HG02973 (cell line): ENCODE measurements around the gene PLEKHH3.

Experiments
- ATAC-seq: cut with Tn5 transposase; IDR thresholded peaks from one replicate; pipeline ENCODE4 v1.9.1; 2021; ENCODE audit warnings: moderate library complexity; ENCODE audit not compliant: unreplicated experiment

PLEKHH3 gene

DNA sequence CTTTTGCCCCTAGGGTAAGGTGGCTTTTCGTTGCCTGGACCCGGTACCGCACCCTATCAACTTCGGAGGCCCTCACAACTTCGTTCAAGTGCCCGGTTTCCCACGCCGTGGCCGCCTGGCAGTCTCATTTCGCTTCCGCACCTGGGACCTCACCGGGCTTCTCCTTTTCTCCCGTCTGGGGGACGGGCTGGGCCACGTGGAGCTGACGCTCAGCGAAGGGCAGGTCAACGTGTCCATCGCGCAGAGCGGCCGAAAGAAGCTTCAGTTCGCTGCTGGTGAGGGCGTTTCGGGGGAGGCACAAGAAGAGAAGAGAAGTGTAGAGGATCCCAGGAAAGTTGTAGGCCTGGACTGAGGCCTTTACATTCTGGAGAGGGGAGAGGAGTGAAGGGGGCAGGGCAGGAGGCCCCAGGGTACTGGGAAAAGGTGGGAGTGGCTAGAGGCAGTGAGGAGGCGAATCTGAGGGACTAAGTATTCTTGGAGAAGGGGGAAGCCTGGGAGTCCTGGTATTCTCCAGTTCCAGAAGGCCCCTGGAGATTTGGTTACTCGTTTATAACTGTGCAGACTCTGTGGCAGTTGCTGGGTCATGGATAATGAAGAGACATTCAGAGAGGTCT lies 11.0 kb upstream of the PLEKHH3 start:
- no peak for ATAC-seq

DNA sequence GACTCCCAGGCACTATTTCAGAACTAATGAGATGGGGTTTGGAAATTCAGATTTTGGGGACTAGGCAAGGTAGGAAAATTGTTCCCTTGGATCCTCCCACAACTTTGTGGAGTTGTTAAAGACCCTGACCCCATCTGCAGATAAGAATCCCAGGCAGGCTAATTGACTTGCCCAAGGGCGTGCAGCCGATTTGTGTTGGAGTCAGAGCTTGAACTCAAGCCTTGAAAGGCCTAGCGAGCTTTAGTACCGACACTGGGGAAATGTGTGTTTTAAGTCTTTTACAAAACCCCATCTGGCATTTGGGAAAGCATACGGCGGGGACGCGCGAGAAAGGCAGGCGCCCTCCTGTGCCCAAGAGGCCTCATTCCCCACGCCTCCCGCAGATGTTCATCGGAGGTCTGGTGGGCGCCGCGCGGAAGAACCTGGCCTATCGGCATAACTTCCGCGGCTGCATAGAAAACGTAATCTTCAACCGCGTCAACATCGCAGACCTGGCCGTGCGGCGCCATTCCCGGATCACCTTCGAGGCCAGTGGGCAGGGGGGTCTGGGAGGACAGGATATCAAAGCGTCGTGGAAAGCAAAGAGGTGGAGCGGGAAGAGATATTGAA lies 9.8 kb upstream of the PLEKHH3 start:
- ATAC-seq, result no peak

DNA sequence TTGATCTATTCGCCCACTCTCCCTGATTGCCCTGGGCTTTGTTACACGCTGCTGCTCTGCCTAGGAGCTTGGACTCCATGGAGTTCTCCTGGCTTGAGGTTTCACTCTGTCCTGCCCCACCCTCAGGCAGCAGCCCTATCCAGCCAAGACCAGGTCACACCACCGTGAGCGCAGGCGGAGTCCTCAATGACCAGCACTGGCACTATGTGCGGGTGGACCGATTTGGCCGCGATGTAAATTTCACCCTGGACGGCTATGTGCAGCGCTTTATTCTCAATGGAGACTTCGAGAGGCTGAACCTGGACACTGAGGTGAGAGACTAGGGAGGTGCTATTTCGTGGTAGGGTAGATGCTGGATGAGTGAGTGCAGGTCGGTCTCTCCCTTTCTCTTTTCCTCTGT lies 9.0 kb upstream of the PLEKHH3 start:
- no peak for ATAC-seq

DNA sequence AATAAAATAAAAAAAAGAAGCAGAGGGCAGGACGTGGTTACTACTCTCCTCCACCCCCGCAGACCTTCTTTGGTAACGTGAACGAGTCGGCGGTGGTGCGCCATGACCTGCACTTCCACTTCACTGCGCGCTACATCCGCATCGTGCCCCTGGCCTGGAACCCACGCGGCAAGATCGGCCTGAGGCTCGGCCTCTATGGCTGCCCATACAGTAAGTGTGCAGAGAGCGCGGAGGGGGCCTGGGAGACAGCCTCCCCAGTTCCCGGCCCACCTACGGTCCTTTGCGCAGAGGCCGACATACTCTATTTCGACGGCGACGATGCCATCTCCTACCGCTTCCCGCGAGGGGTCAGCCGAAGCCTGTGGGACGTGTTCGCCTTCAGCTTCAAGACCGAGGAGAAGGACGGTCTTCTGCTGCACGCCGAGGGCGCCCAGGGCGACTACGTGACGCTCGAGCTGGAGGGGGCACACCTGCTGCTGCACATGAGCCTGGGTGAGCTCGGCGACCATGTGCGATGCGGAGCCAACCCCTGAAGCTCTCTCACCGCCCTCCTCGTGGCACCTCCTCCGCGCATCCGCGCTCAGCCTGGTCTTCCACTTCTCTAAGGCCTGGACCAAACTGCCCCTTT lies 8.2 kb upstream of the PLEKHH3 start:
- ATAC-seq, result no peak

DNA sequence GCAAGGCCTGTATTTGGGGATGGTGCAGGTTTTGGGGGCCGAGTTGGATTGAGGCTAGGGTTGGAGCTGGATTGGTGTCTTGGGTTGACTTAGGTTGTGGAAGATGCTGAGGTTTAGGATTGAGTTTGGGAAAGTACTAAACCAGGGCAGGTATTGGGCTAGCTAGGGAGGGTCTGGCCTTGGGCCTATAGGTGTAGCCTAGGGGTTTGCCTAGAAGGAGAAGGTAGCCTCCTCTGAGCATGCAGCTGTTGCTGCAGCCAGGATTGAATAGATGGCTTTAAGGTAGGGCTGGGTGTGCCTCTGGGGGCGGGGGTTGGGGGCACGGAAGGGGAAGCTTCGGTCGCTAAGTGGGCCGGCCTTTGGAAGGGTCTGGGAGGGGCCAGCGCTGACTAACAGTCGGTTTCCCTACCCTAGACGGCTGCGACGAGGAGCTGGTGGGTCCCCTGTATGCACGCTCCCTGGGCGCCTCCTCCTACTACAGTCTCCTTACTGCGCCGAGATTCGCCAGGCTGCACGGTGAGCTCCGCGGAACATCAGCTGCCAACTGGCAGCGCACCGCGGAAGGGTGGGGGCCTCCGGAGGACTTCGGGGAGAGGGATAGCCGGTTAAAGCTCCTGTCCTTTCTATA lies 6.7 kb upstream of the PLEKHH3 start:
- ATAC-seq, result no peak

DNA sequence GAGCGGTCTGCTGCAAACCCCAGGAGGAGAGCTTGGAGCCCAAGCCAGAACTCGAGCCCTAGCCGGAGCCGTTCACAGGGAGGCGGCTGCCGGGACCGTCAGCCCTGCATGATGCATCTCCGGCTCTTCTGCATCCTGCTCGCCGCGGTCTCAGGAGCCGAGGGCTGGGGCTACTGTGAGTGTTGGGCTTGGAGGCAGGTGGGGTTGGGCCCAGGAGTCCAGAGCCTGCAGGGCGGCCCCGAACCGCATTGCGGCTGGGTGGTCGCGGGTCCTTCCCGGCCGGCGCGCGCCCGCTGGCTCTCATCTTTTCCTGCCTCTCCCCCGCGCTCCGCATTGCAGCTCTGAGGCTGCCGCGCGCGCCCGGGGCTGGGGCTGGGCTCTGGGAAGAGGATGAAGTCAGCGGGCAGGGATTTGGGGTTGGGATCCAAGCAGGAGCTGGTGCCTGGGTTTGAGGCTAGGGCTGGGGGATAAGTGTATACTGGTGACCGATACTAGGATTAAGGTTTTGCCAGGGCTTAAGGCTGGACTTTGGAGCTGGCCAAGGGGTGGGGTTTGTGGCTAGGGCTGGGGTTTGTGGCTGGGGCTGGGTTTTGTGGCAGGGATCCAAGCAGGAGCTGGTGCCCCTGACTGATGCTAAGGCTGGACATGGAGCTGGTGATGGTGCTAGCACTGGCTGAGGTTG lies 6.1 kb upstream of the PLEKHH3 start:
- ATAC-seq, result no peak

DNA sequence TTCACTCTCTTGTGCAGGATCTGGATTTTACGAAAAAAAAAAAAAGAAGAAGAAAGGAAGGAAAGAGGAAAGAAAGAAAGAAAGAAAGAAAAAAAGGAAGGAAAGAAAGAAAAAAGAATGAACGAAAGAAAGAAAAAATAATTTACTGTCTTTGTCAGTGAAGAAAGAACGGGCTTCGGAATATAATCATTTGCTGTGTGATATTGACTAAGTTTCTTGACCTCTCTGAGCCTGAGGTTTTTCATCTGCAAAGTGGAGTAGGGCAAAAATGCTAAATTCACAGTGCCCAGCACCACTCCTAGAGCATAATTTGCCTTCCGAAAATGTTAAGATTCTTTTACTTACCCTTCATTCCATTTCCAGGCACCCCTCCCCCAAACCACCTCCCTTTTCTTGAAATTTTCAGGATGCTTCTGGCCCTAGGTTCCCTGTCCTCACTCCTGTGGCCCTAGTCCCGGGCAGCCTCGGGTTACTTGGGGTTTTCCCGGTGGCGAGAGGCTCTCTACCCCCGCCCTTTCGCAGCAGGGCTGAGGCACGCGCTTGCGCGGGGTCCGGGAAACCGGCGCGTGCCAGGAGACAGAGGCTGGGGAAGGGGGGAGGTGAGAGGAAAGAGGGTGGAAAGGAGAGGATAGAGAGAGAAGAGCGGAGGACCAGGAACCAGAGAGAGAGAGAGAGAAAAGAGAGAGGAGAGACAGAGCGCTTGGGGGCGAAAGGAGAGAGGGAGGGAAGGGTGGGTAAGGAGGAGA lies 5.4 kb upstream of the PLEKHH3 start, which contains the start of gene CNTNAP1:
TSS of gene CNTNAP1 (plus strand) at position 556 of the 746 bp plus-strand sequence. CDS start 299 bp downstream, outside the sequence.
- ATAC-seq, result no peak

DNA sequence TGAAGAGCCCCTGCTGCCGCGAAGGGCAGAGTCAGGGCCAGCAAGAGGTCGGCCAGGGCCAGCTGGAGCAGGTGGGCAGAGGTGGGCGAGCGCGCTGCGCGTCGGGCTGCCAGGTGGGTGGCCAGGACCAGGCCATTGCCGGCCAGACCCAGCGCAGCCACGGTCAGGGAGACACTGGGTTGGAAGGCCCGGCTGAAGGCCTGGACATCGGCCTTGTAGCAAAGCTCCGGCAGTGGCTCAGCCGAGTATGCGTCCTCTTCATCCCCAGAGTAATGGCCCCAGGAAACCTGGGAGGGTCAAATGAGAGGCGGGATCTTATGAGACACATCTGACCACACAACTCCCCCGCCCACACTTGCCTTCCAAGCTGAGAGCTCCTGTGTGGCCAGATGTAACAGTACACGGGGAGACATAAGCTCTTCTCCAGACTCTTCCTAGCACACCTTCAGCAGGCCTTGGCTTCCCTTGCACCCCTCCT lies 3.6 kb upstream of the PLEKHH3 start:
- no peak for ATAC-seq

DNA sequence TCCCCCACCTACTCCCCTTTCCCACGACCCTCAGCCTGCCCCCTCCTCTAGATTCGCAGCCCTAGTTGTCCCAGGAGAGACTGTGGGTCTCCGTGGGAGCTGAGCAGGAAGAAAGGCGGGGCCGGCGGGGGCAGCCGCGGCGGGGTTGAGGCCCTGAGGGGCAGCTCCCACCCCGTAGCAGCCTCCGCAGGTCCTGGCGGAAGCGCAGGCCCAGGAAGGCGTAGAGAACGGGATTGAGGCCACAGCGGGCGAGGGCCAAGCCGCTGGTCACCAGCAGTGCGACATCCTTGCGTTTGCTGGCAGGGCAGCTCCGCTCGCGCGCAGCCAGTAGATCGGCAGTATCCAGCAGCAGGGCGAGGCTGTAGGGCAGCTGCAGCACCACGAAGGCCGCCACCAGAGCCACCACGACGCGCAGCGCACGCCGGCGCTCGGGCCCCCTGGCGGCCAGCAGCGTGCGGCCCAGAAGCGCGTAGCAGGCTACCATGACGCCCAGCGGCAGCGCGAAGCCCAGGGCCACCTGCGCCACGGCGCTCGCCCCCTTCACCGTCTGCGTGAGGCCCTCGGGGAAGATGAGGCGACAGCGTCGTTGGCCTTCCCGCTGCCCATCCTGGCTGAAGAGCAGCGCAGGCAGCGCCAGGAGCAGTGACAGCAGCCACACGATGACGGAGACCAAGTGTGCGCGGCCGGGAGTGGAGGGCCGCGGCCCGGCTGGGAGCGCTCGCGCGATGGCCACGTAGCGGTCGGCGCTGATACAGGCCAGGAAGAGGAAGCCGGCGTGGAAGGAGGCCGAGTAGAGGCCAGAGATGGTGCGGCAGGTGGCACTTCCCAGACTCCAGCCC lies 2.9 kb upstream of the PLEKHH3 start:
- ATAC-seq, result no peak

DNA sequence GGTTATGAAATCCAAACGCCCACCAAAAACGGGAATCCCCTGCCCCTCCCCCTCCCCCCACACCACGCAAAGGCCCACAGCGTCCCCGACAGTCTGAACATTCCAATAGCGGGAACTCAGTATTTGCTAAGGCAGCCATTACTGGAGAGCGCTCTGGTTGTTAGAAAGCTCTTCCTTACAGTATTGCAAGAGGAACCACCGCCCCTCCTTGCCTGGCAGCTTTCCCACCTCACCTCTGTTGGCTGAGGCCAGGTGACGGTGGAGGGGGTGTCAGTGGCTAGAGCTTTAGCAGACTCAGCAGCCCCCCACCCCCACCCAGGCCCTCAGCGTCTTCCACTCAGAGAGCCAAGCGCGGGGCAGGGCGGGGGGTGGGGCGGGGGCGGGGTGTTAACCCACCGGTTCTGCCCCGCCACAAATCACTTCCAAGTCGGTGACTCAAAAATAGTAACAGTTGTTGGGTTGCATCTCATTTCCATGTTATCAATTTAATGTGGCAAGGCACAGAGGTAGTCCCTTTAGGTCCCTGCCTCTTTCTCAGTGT lies 2.2 kb upstream of the PLEKHH3 start:
- ATAC-seq, result no peak

DNA sequence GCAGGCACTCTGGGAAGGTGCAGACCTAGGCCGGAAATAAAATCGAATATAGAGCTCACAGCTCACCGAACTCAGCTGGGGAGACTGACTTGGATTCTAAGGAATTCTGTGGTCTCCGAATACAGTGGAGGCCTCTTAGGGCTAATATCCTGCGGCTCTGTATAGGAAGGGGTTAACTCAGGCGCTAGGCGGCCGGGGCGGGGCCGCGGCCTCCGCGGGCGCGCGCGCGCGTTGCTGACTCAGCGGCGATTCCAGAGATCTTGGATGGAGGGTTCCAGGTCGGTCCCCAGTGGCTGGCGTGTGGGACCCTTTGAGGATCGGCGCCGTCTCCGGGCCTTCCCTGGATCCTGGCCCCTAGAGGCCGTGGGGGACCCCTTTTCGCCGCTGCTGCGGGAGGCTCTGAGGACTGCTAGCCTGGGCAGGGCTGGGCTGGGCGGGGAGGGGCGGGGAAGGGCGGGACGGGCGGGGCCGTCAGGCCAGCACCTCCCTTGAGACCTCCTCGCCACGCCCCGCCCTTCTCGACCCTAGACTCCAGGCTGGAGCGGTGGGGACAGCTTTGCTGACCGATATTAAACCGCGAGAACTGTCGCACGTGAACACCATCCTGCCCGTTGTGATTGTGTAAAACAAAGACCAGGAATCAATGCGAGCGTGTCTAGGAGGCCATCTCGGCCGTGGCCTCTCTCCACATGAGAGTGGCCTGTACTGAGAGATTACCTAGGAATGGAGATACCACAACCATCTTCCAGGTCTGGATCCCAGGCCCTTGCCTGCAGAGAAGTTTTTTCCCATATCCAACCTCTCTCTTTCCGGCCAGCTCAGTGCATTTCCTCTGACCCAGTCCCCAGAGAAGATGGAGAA lies 1.4 kb upstream of the PLEKHH3 start:
- no peak for ATAC-seq

DNA sequence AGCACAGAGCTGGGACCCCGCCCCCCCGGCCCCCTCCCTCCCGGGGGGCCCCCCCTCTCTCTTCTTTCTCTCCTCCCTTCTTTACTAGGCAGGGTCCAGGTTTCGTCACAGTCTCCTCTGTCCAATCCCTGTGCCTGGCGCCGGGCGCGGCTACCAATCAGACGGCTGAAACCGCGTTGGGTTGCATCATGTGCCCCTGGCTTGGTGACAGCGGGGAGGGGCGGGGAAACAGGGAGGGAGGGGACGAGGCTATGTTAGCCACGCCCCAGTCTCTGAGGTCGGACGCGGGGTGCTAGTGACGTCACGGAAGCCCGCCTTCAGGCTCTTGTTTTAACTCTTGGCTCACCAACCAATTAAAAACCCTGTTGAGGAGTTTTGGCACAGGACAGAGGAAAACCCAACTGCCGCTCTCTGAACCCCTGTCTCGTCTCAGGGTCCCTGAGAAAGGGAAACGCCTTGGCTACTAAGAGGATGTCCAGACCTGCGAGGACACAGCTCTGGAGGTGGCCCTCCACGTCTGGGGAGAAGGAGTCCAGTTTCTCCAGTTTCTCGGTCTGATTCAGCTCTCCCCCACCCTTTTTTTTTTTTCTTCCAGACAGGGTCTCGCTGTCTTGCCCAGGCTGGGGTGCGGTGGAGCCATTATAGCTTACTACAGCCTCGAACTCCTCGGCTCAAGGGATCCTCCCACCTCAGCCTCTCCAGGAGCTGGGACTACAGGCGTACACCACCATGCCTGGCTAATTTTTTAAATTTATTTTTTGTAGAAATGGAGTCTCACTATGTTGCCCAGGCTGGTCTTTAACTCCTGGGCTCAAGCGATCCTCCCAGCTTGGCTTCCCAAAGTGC lies 441 bp upstream of the PLEKHH3 start:
- ATAC-seq, result peak; percentile 59

DNA sequence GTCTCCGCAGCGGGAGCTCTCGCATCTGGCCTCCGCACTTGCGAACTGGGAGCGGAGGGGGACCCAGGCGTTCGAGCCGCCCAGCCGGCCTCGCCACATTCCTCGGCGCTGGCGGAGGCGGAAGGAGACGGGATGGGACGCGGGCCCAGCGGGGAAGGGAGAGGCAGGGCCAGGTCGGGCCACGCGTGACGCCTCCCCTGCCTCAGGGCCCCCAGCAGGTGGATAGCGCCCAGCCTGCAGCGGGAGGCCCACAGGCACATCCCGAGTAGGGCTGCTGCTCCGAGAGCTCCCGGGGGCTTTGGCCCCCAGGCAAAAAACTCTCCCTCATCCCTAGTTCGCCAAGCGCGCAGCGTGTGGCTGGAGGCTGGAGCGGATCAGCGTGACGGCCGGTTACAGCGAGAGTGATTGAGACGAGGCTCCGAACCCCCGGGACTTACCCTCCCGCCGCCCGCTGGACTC lies 800 bp downstream of the PLEKHH3 start:
- ATAC-seq, result no peak

DNA sequence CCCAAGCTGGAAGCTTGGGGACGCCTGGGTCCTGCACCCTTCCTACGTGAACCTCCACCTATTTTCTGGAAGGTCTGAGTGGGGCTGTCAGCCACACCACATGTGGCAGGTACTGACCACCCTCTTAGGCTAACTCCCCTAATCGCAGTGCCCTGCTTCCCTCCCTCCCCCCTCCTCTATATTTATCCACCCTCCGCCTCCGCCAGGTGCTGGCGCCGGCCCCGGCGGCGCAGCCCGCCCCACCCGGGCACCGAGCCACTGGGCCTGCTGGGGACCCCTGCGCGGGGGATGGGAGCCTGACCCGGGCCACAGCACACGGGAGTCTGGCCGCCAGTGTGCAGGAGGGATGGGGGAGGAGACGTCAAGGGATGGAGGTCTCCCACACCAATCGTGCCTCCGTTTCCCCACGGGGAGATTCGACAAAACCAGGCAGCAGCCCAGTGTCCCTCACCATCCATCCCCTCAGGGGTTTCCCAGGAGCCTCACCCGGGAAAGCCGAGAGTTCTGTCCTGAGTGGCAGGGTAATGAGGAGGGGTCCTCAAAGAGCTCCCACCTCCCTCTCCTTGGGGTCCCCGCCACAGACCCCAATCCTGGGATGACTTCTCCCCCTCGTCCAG lies 1.3 kb downstream of the PLEKHH3 start:
- ATAC-seq, result no peak

DNA sequence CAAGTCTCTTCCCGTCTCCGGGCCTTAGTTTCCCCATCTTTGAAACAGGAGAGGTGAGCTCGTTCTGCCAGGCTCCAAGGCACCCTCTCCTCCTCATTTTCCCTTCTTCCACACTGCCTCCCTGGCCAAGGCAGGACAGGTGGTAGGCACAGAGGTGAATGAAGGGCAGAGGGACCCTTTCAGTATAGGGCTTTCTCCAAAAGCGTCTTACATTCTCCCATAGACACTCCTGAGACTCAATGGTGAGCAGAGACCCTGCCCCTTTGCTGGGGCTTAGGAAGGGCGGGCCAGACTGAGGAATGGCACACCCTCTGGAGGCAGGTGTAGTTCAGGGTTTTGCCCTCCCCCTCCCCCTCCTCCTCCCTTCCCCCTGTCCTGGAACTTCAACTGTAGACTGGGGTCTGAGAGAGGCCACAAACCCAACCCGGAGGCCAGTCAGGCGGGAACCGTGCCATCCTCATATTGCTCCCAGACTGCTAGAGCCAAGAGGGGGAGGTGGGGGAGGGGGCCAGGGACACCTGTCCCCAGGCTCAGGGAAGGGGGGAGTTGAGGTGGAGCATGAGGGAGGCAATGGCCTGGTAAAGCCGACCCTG lies 1.9 kb downstream of the PLEKHH3 start:
- ATAC-seq, result no peak

DNA sequence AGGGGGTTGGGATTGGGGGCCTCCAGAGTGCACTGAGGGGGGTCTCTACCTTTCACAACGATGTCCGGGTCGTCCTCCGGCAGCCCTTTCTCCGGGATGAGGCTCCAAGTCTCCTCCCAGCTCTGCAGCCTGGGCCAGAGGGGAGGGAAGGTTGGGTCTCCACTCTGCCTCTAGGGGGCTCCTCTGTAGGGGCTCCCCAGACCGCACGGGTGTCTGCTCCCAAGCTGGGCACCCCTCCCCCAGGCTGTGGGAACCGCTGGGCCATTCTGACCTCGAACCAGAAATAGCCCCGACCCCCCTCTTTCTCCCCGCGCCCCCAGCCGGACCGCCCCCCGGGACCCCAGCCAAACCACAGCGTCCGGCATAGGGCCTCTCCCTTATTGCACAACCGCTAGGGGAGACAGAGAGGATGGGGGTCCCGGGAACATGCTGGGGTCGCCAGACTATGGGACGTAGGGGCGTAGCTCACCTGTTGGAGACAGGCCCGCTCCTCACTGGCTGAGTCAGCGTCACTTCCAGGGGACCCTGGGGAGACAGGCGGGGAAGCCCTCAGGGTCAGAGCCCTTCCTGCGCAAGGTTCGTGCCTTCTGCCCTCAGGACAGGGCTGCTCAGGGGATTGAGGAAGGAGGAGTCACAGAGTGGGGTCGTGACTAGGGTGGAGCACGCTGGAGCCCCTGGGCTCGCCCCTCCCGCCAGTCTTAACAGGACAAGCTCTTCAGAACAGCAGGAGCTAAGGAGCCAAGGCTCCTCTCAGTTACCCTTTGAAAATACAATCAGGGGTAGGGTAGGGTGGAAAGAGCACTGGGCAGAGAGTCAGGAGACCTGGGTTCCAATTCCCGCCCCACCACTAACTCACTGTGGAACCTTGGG lies 2.7 kb downstream of the PLEKHH3 start:
- ATAC-seq, result no peak
